HepG2 (cell line): ENCODE data around the gene SRR. TPM values are rescaled to one million over a fixed set of nuclear protein-coding genes. Genes with fewer than 3 reads are reported as not detected.
A peak's percentile ranks its signal among the peaks of the same experiment; 100 is the strongest.
"Not testable (repeated sequence)": the region's sequence is repeated elsewhere in the genome, so short reads cannot be mapped to it uniquely, and the experiment has no call there.

Source experiments
- ATAC-seq: fragments of 200-7000 bp; cut with Tn5 transposase; 3 replicates; pipeline ENCODE4 v1.9.1; 2020; ENCODE audit warnings: mild to moderate bottlenecking, moderate library complexity
- BruUV-seq: library from RNA; stranded (reverse); fragments of 400-500 nt; replicated peaks from 2 replicates; lab custom pipeline; 2021; lab: Mats Ljungman, UMichigan
- CTCF ChIA-PET: fragments of 300-600 bp; formaldehyde crosslinking; extraction: SDS; loops from one replicate; lab custom pipeline; 2021; ENCODE audit warnings: low total read pairs, inconsistent platforms, low intra/inter-chr PET ratio; lab: Yijun Ruan, JAX
- POLR2A ChIA-PET: fragments of 350-600 bp; sonication (Branson Sonifier 250); formaldehyde crosslinking; loops from one replicate; lab custom pipeline; 2020; ENCODE audit warnings: antibody characterized with exemption, inconsistent platforms; lab: Yijun Ruan, JAX
- DNase-seq: peaks from one replicate; pipeline ENCODE4 v3.0.0-alpha.2; 2015; ENCODE audit warnings: low spot score
- FAIRE-seq: peaks from 3 replicates; lab custom pipeline; 2011; peaks lifted over from hg19 to GRCh38; lab: Jason Lieb, UNC
- H2AFZ ChIP-seq: one replicate; pipeline ENCODE4 v1.6.1; 2011; ENCODE audit warnings: low read length, inconsistent platforms
- H3K27ac ChIP-seq: fragments of 300-600 bp; 3 replicates; pipeline ENCODE4 v1.8.0; 2011; ENCODE audit warnings: mixed run types, mild to moderate bottlenecking, mixed read lengths, low read length, inconsistent platforms; ENCODE audit not compliant: insufficient read depth; ENCODE audit errors: extremely low read length
- H3K27me3 ChIP-seq, 2 experiments: fragments of 200-600 bp in 1 of 2; 2 replicates in 1 of 2; 3 replicates in 1 of 2; pipeline versions ENCODE4 v1.6.0 to v1.8.0; 2011; ENCODE audit warnings: low read length in 2 of 2, mild to moderate bottlenecking in 2 of 2, moderate library complexity in 2 of 2, inconsistent platforms in 1 of 2; ENCODE audit not compliant: insufficient read depth in 2 of 2, control insufficient read depth in 1 of 2
- H3K36me3 ChIP-seq, 2 experiments: fragments of 200-600 bp in 1 of 2; replicated peaks in 1 of 2; 2 replicates in 1 of 2; 3 replicates in 1 of 2; pipeline versions ENCODE4 v1.5.1 to v1.8.0; 2011; ENCODE audit warnings: low read length in 2 of 2, inconsistent platforms in 1 of 2; ENCODE audit not compliant: insufficient read depth in 2 of 2, control insufficient read depth in 1 of 2
- H3K4me1 ChIP-seq: 2 replicates; pipeline ENCODE4 v1.5.1; 2012; ENCODE audit warnings: low read length, inconsistent platforms; ENCODE audit not compliant: insufficient read depth
- H3K4me2 ChIP-seq: 2 replicates; pipeline ENCODE4 v1.6.0; 2011; ENCODE audit warnings: low read depth, low read length, inconsistent platforms
- H3K4me3 ChIP-seq, 3 experiments: fragments of 200-600 bp in 1 of 3; sonication (generic), shearing (Covaris generic) in 1 of 3; replicated peaks in 1 of 3; 2 replicates each; pipeline ENCODE4 v1.5.1; 2011 to 2016; ENCODE audit warnings: low read length in 3 of 3, inconsistent platforms in 2 of 3, low read depth in 2 of 3, mild to moderate bottlenecking in 2 of 3, control low read depth in 1 of 3, mixed read lengths in 1 of 3; ENCODE audit not compliant: insufficient read depth in 1 of 3
- H3K79me2 ChIP-seq: one replicate; pipeline ENCODE4 v1.6.1; 2011; ENCODE audit warnings: low read length, inconsistent platforms; ENCODE audit not compliant: insufficient read depth
- H3K9ac ChIP-seq: 2 replicates; pipeline ENCODE4 v1.6.0; 2011; ENCODE audit warnings: mild to moderate bottlenecking, low read depth, low read length, inconsistent platforms; ENCODE audit not compliant: insufficient read depth
- H3K9me3 ChIP-seq: 2 replicates; pipeline ENCODE4 v1.5.1; 2012; ENCODE audit warnings: mild to moderate bottlenecking, low read length
- H4K20me1 ChIP-seq: 2 replicates; pipeline ENCODE4 v1.6.0; 2011; ENCODE audit warnings: inconsistent platforms, mild to moderate bottlenecking, low read length, moderate library complexity; ENCODE audit not compliant: insufficient read depth
- EEA1 ChIP-seq: sonication (generic); formaldehyde crosslinking; IDR thresholded peaks from 2 replicates; pipeline ENCODE4 v1.5.1; 2020; ENCODE audit warnings: mild to moderate bottlenecking, missing genetic modification reagents, borderline replicate concordance
- LCORL ChIP-seq, 2 experiments: fragments of 450-650 bp in 1 of 2; sonication (generic) in 1 of 2; formaldehyde crosslinking in 1 of 2; IDR thresholded peaks; 2 replicates each; pipeline versions ENCODE4 v1.5.0 to v1.6.1; 2017 to 2020; ENCODE audit warnings: antibody characterized with exemption in 1 of 2, missing genetic modification reagents in 1 of 2
- ZNF468 ChIP-seq: sonication (generic); formaldehyde crosslinking; IDR thresholded peaks from 2 replicates; pipeline ENCODE4 v1.8.0; 2022; ENCODE audit warnings: mild to moderate bottlenecking, moderate library complexity, missing genetic modification reagents
- WGBS: methylation state at CpG from one replicate; pipeline ENCODE4 v1.1.6; 2017; ENCODE audit warnings: low lambda C conversion rate; 5-methylcytosine and 5-hydroxymethylcytosine counted together
- in situ Hi-C: cut with HindIII; loops from 2 replicates; pipeline ENCODE4 v1.10.0; 2017; ENCODE audit warnings: low pct_unique_long_range_greater_than_20kb; ENCODE audit not compliant: extremely low pct_ligation_motif_present
- intact Hi-C: fragments of 100-400 bp; cut with micrococcal nuclease; formaldehyde crosslinking; loops from one replicate; pipeline ENCODE4 v1.10.0; 2022; ENCODE audit not compliant: unreplicated experiment
- polyA plus RNA-seq, 8 experiments: library from polyadenylated mRNA; depleted of rRNA in 3 of 8; stranded (reverse) in 7 of 8; unstranded in 1 of 8; fragments of >200 nt; fragmentation: Illumina TruSeq in 4 of 8; extraction: Trizol in 4 of 8; gene quantifications; 2 replicates each; pipeline versions ENCODE4 v1.2.1 to v1.2.3, GENCODE V29; 2011 to 2016; ENCODE audit warnings: low read depth in 4 of 8, missing spikeins in 1 of 8, mixed read lengths in 1 of 8; ENCODE audit not compliant: insufficient read depth in 1 of 8
- total RNA-seq, 5 experiments: library from RNA; depleted of rRNA; stranded (reverse); fragments of >200 nt; fragmentation: Illumina TruSeq; extraction: Trizol; gene quantifications; 2 replicates each; pipeline ENCODE4 v1.2.3, GENCODE V29; 2016; ENCODE audit warnings: low read depth in 1 of 5

Gene SRR
- total and polyA plus RNA-seq, 2 of the 13 experiments (the other 11 are each of a cell fraction or from before 2014, with no cell fraction given): 3.6 to 7.8 TPM

DNA sequence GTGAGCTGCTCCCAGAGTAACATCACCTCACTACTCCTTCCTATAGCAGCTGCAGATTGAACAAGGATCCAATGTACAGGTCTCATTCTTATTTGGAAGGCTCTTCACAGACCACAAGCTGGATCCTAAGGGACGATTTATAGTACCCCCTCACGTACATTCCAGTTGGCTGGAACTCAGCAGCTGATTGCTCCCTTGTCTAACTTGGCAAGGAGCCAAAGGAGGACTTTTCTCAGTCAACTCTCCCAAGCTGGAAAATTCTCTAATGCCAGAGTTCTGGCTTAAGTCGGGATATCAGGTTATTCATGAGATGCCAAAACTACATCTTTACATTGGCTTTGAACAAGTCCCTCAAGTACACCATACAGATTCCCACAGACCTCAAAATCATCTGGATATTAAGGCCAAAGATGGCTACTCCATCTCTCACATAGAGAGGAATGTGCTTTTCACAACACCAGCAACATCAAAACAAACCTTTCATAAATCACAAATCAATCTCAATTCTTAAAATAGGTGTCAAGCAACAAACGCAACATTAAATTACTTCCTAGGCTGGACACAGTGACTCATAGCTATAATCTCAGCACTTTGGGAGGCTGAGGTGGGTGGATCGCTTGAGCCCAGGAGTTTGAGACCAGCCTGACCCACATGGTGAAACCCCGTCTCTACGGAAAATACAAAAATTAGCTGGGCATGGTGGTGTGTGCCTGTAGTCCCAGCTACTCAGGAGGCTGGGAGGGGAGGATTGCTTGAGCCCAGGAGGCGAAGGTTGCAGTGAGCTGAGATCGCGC lies 39.5 kb upstream of the SRR start:
- H2AFZ ChIP-seq: no peak overlapping the region
- peaks cover 8 to 34% of the 10 kb centered on the region in 2 experiments; a peak in 4 of 5 replicates for H3K36me3 ChIP-seq
- intact Hi-C loops: no loop called here
- FAIRE-seq (no peak), DNase-seq (no peak), ATAC-seq (no peak)
- H3K27me3 ChIP-seq: no peaks in the 10 kb centered on the region
- in situ Hi-C loops: no loop called here
- no peak overlapping the region for H3K27ac ChIP-seq
- H4K20me1 ChIP-seq: no peaks in the 10 kb centered on the region
- no peaks in the 10 kb centered on the region for H3K79me2 ChIP-seq
- WGBS: 98% methylated on average over 10 of the region's 10 CpGs
- ChIA-PET CTCF (no interaction called here), POLR2A (no interaction called here)
- H3K4me3 ChIP-seq: no peak overlapping the region
- H3K9ac ChIP-seq: no peak overlapping the region
- BruUV-seq: no TSS peak
- H3K4me1 ChIP-seq: no peaks in the 10 kb centered on the region
- no peaks in the 10 kb centered on the region for H3K9me3 ChIP-seq
- no peak overlapping the region for H3K4me2 ChIP-seq
- TF ChIP-seq LCORL (IDR thresholded peaks at IDR 0.05) (peak; percentile 70), LCORL (CRISPR knock-in tag; IDR thresholded peaks at IDR 0.05) (no peak), ZNF468 (no peak), EEA1 (CRISPR knock-in tag) (no peak)

DNA sequence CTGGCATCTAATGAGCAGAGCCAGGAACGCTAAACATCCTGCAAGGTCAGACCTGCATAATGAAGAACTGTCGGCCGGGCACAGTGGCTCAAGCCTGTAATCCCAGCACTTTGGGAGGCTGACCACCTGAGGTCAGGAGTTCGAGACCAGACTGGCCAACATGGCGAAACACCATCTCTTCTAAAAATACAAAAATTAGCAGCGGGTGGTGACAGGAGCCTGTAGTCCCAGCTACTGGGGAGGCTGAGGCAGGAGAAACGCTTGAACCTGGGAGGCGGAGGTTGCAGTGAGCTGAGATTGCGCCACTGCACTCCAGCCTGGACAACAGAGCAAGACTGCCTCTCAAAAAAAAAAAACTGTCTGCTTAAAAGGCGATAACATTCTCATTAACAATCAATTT lies 38.6 kb upstream of the SRR start:
- H3K9me3 ChIP-seq, H4K20me1 ChIP-seq, H3K27me3 ChIP-seq, BruUV-seq, intact Hi-C loops, H2AFZ ChIP-seq, DNase-seq, in situ Hi-C loops, FAIRE-seq, H3K4me3 ChIP-seq, H3K4me1 ChIP-seq, H3K27ac ChIP-seq, H3K9ac ChIP-seq, H3K4me2 ChIP-seq, CTCF ChIA-PET, H3K79me2 ChIP-seq, POLR2A ChIA-PET, ATAC-seq: not testable (repeated sequence)
- peaks cover 7 to 31% of the 10 kb centered on the region in 2 experiments; a peak in 4 of 5 replicates for H3K36me3 ChIP-seq
- WGBS: 96% methylated on average over 10 of the region's 10 CpGs
